ENCODE data around the gene IFIT3.

GRCh38 chr10:89304925-89305324, 22.9 kb upstream of the IFIT3 start:
- TF ChIP-seq CTCF (IDR thresholded peaks at IDR 0.05) (no peak), POLR2A (IDR thresholded peaks at IDR 0.05; ENCODE audit: low read length) (no peak), SMC3 (IDR thresholded peaks at IDR 0.05) (no peak), PHF8 (IDR thresholded peaks at IDR 0.05; ENCODE audit: borderline replicate concordance, low read depth) (no peak), MAX (IDR thresholded peaks at IDR 0.05) (no peak), RAD21 (conservative IDR thresholded peaks at IDR 0.05 in 1 of 2, IDR thresholded peaks at IDR 0.05 in 1 of 2) (no peak), REST (IDR thresholded peaks at IDR 0.05) (no peak), ELK1 (IDR thresholded peaks at IDR 0.05; ENCODE audit: low read depth, low read length) (no peak), EP300 (IDR thresholded peaks at IDR 0.05) (no peak), TP53 (CRISPR knock-in tag; IDR thresholded peaks at IDR 0.05) (no peak)

Measured in A549 (cell line).